CD4-positive, CD25-positive, alpha-beta regulatory T cell (primary cell): ENCODE results near the gene HOXD13. TPM values are rescaled to one million over a fixed set of nuclear protein-coding genes. Genes with fewer than 3 reads are reported as not detected.

ENCODE experiments used
- ATAC-seq, 2 donors: fragments of 150-1000 bp; cut with Tn5 transposase; one replicate each; pipeline ENCODE4 v1.10.0; 2021; ENCODE audit warnings: low read depth in 2 of 2, moderate number of reproducible peaks in 2 of 2, moderate library complexity in 1 of 2
- DNase-seq, 3 donors: peaks; one replicate each; pipeline versions ENCODE4 v3.0.0 to v3.0.0-alpha.2; 2012 to 2022; ENCODE audit warnings: mixed read lengths in 1 of 3
- H3K27ac ChIP-seq: one replicate; pipeline ENCODE4 v1.7.0; 2013; ENCODE audit warnings: mild to moderate bottlenecking, low read length; ENCODE audit not compliant: insufficient read depth, poor library complexity, severe bottlenecking
- H3K27me3 ChIP-seq: one replicate; pipeline ENCODE4 v1.7.0; 2013; ENCODE audit warnings: low read length; ENCODE audit not compliant: control insufficient read depth, insufficient read depth
- H3K36me3 ChIP-seq: one replicate; pipeline ENCODE4 v1.7.0; 2013; ENCODE audit warnings: mild to moderate bottlenecking, low read length, moderate library complexity; ENCODE audit not compliant: control insufficient read depth, insufficient read depth
- H3K4me1 ChIP-seq: 2 replicates; pipeline ENCODE4 v1.7.0; 2013; ENCODE audit warnings: mild to moderate bottlenecking, low read length; ENCODE audit not compliant: insufficient read depth, control insufficient read depth, poor library complexity, severe bottlenecking
- H3K4me3 ChIP-seq: one replicate; pipeline ENCODE4 v1.7.0; 2013; ENCODE audit warnings: low read depth, mild to moderate bottlenecking, low read length, moderate library complexity
- H3K9me3 ChIP-seq, 2 experiments: 1 replicate in 1 of 2; 2 replicates in 1 of 2; pipeline ENCODE4 v1.7.0; 2013; ENCODE audit warnings: low read length in 2 of 2, mild to moderate bottlenecking in 1 of 2, moderate library complexity in 1 of 2; ENCODE audit not compliant: control insufficient read depth in 2 of 2
- H3K27ac Mint-ChIP-seq, 3 donors: one replicate each; pipeline ENCODE4 v1.8.0; 2020 to 2022; ENCODE audit warnings: mild to moderate bottlenecking in 3 of 3, mixed read lengths in 3 of 3, moderate library complexity in 2 of 3
- H3K27me3 Mint-ChIP-seq: one replicate; pipeline ENCODE4 v1.8.0; 2022; ENCODE audit warnings: mild to moderate bottlenecking, mixed read lengths
- H3K36me3 Mint-ChIP-seq: one replicate; pipeline ENCODE4 v1.8.0; 2020; ENCODE audit warnings: mixed read lengths
- H3K4me1 Mint-ChIP-seq, 4 donors: one replicate each; pipeline ENCODE4 v1.8.0; 2020 to 2022; ENCODE audit warnings: mixed read lengths in 4 of 4, mild to moderate bottlenecking in 1 of 4
- H3K4me3 Mint-ChIP-seq, 4 donors: one replicate each; pipeline ENCODE4 v1.8.0; 2020 to 2022; ENCODE audit warnings: mild to moderate bottlenecking in 4 of 4, mixed read lengths in 4 of 4, moderate library complexity in 3 of 4
- H3K9me3 Mint-ChIP-seq, 7 donors: one replicate each; pipeline ENCODE4 v1.8.0; 2020 to 2022; ENCODE audit warnings: mixed read lengths in 7 of 7, mild to moderate bottlenecking in 3 of 7, moderate library complexity in 2 of 7
- polyA plus RNA-seq, 4 donors: library from polyadenylated mRNA; unstranded; fragments of 300-500 nt; fragmentation: Illumina TruSeq; gene quantifications; one replicate each; pipeline ENCODE4 v1.2.3, GENCODE V29; 2021
- total RNA-seq: library from RNA; stranded (reverse); gene quantifications from one replicate; pipeline ENCODE4 v1.2.3, GENCODE V29; 2022

HOXD13 gene
- total and polyA plus RNA-seq, 5 donors from 2014 or later: not detected

DNA sequence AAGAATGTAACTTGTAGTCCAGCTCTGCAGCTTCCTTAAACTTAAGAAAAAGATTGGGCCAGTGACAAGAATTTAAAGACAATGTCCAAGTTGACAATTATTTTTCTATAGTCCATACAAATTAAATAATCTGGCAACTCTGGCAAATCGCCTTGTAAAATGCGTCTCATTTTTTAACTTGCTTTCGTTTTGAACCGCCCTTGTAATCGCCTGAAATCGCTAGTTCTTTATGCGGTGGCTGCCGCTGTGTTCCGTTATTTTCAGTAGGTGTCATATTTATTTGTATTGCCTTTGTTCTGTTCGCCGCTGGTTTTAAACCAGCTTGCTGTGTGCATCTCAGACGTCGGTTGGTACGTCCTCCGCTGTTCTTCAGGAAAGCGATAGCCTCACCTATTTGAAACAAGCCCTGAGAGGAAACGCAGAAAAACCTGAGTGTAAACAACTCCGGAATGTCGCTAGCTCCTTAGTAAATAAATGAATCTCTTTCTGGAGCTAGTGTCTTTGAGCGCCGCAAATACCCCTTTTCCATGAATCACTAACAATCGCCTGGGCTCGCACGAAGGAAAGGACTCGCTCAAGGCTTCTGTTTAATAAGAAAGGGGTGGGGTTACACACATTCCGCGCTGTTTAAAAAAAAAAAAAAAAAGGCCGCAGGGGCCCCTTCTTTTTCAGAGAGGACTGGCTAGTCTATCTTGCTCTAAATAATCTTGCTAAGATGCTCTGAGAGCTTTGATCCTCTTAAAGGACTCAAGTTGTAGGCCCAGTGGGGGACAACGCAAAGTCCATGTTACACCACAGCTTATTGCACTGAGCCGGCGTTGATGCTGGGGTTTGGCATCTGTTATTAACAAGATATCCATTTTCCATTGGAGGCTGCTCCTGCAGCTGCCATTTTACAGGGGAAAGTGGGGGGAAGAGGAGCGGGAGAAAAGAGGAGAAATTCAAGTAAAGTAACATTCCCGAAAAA is 40.0 kb downstream of the HOXD13 start:
- DNase-seq (peak in 1 of 3 donors; percentile 39), ATAC-seq (no peak)
- Histone ChIP-seq H3K27me3 (peaks cover 59% of the 10 kb centered on the region), H3K9me3 (peaks cover 6 to 21% of the 10 kb centered on the region in 2 experiments), H3K27ac (no peak overlapping the region), H3K4me1 (peaks cover 55% of the 10 kb centered on the region), H3K4me3 (peak overlapping the region; percentile 60), H3K36me3 (no peaks in the 10 kb centered on the region)
- H3K9me3 Mint-ChIP-seq: peaks cover 0 to 25% (median 2%) of the 10 kb centered on the region in 7 donors
- H3K27me3 Mint-ChIP-seq: peaks cover 85% of the 10 kb centered on the region
- H3K4me1 Mint-ChIP-seq: peaks cover 5 to 59% (median 28%) of the 10 kb centered on the region in 4 donors
- peak overlapping the region; percentile 55 to 89 (median 85) for H3K4me3 Mint-ChIP-seq
- no peaks in the 10 kb centered on the region for H3K36me3 Mint-ChIP-seq
- H3K27ac Mint-ChIP-seq: peak overlapping the region in 2 of 3 donors; percentile 14 to 23

DNA sequence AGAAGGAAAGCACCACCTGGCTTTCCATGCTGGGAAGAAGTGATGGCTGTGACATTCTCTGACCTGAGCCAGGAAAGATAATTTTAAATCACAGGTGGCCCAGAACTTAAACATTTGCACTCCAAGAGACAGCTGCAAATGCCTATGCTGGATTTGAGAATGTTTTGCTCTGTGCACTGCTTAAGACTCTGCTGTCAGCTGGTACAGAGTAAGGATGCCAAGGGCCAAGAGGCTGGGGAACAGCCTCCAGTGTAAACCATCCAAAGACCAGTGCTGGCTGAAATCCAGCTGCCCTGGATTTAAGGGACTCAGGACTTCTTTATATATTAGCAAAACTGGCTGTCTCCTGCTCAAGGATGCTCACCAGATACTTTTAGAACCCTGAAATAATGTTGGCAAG is 40.9 kb downstream of the HOXD13 start:
- no peak for ATAC-seq
- Histone ChIP-seq H3K36me3 (no peaks in the 10 kb centered on the region), H3K27me3 (peaks cover 61% of the 10 kb centered on the region), H3K4me1 (peaks cover 55% of the 10 kb centered on the region), H3K4me3 (no peak overlapping the region), H3K27ac (no peak overlapping the region), H3K9me3 (peaks cover 9 to 21% of the 10 kb centered on the region in 2 experiments)
- peaks cover 85% of the 10 kb centered on the region for H3K27me3 Mint-ChIP-seq
- H3K9me3 Mint-ChIP-seq: peaks cover 0 to 29% (median 2%) of the 10 kb centered on the region in 7 donors
- peaks cover 5 to 50% (median 24%) of the 10 kb centered on the region in 4 donors for H3K4me1 Mint-ChIP-seq
- H3K27ac Mint-ChIP-seq: no peak overlapping the region
- peaks cover 3% of the 10 kb centered on the region for H3K36me3 Mint-ChIP-seq
- no peak for DNase-seq
- H3K4me3 Mint-ChIP-seq: peak overlapping the region in 1 of 4 donors; percentile 55

DNA sequence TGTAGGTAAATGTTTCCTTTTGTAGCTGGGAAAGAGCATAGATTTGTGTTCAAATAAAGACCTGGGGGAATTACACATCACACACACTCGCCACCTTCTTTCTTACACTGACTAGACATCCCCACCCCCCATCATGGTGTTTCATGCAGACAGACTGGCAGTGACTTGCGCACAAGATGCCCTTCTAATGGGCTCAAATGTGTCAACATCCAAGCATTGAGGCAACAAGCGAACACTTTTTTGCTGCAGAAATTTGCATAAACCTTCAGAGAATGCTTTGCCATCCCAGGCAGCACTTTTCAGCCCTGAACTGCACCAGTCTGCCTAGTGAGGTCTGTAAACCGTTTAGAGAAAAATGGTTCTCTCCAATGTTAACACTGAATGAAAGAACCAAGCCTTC is 41.5 kb downstream of the HOXD13 start:
- ATAC-seq: no peak
- peaks cover 64% of the 10 kb centered on the region for H3K27me3 ChIP-seq
- peaks cover 5 to 50% (median 23%) of the 10 kb centered on the region in 4 donors for H3K4me1 Mint-ChIP-seq

DNA sequence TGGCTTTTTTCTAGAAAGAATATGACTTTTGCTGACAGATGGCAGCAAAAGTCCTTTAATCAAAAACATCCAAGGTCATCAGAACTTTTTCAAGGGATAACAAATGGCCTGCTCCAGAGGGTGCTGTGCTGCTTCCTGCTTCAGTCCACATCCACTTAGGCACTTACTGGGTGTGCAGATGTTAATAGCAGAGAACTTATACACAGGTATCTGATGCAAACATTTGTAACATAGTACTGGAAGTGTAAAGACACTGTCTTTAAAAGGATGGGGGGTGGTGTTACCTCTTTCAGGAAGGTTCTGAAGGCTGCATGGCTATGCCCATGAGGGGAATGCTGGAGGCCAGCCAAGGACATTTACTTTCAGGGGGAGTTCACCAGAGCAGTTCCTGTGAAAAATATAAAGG is 42.5 kb downstream of the HOXD13 start:
- DNase-seq (no peak), ATAC-seq (no peak)
- H3K27ac ChIP-seq: no peak overlapping the region
- peak overlapping the region in 2 of 4 donors; percentile 46 to 60 for H3K4me3 Mint-ChIP-seq
- peaks cover 4% of the 10 kb centered on the region for H3K36me3 Mint-ChIP-seq
- H3K4me1 ChIP-seq: peaks cover 42% of the 10 kb centered on the region
- H3K4me3 ChIP-seq: no peak overlapping the region
- peaks cover 72% of the 10 kb centered on the region for H3K27me3 ChIP-seq
- no peak overlapping the region for H3K27ac Mint-ChIP-seq
- H3K9me3 ChIP-seq: peaks cover 9 to 29% of the 10 kb centered on the region in 2 experiments
- H3K27me3 Mint-ChIP-seq: peaks cover 92% of the 10 kb centered on the region
- H3K9me3 Mint-ChIP-seq: peaks cover 0 to 36% (median 5%) of the 10 kb centered on the region in 7 donors
- H3K4me1 Mint-ChIP-seq: peaks cover 5 to 52% (median 28%) of the 10 kb centered on the region in 4 donors
- no peaks in the 10 kb centered on the region for H3K36me3 ChIP-seq

More for the DNA sequence above, 41.5 kb downstream of the HOXD13 start:
- peak overlapping the region in 1 of 4 donors; percentile 0 for H3K4me3 Mint-ChIP-seq
- Histone ChIP-seq H3K4me1 (peaks cover 49% of the 10 kb centered on the region), H3K36me3 (no peaks in the 10 kb centered on the region), H3K9me3 (peaks cover 9 to 24% of the 10 kb centered on the region in 2 experiments), H3K27ac (no peak overlapping the region), H3K4me3 (no peak overlapping the region)
- peaks cover 85% of the 10 kb centered on the region for H3K27me3 Mint-ChIP-seq
- no peak overlapping the region for H3K27ac Mint-ChIP-seq
- peaks cover 0 to 32% (median 4%) of the 10 kb centered on the region in 7 donors for H3K9me3 Mint-ChIP-seq
- no peak for DNase-seq
- H3K36me3 Mint-ChIP-seq: peaks cover 4% of the 10 kb centered on the region

DNA sequence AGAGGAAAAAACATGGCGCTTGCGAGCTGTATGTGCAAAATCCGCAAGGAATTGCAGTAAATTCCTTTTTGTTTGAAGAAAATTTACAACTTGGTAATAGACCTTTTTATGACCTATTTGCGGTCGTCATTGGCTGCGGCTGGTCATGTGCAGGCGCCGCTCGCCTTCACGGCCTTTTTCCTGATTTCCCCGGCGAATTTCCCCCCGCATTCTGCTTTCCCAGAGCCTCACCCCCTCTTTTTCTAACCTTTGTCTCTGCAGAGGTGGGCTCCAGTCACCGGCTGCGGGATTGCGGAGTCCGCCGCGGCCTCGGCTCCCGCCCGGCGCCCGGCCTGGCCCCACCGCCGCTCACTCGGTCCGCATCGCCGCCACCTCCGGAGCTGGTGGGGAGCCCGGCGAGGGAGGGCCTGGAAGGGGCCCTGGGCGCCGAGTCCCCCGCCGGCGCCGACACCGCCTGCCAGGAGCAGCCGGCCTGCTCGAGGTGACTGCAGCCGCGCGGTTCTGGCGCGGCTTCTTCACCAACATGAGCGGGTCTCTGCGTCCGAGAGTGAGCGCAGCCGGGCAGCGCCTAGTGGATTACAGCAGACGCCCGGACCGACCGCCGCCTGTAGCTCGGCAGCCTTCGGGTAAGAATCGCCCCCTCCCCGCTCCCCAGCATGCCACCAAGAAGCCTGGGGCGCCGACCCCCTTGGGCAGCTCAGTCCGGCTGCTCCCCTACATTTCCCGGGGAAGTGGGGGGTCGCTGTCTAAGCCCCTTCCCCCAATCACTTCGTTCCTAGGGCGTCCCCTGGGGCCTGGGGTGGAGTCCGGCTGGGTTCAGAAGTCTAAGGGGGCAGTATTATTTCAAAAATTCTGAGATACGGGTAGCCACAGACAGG is 44.1 kb downstream of the HOXD13 start:
- Mint-ChIP-seq H3K36me3 (peaks cover 4% of the 10 kb centered on the region), H3K27ac (no peak overlapping the region)
- H3K27me3 ChIP-seq: peaks cover 71% of the 10 kb centered on the region

DNA sequence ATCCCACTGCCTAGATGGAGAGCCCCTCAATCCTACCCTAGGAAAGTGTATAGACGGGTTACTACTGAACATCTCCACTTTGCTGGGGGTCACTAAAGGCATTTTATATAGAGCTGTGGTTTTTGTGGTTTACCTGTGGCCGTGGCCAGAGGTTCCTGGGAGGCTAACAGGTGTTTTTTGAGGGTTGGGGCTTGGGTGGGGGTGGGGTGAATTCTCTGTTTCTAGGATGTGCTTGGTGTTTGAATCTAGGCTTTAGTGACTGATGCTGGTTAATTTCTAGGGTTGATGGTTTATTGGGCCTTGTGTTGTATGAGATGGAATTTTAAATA is 44.7 kb downstream of the HOXD13 start:
- Histone ChIP-seq H3K9me3 (peaks cover 8 to 29% of the 10 kb centered on the region in 2 experiments), H3K4me3 (no peak overlapping the region), H3K36me3 (no peaks in the 10 kb centered on the region), H3K27me3 (peaks cover 70% of the 10 kb centered on the region), H3K27ac (no peak overlapping the region), H3K4me1 (peaks cover 34% of the 10 kb centered on the region)
- ATAC-seq (no peak), DNase-seq (no peak)
- peaks cover 93% of the 10 kb centered on the region for H3K27me3 Mint-ChIP-seq
- H3K27ac Mint-ChIP-seq: no peak overlapping the region
- peaks cover 4% of the 10 kb centered on the region for H3K36me3 Mint-ChIP-seq
- H3K9me3 Mint-ChIP-seq: peaks cover 0 to 31% (median 5%) of the 10 kb centered on the region in 7 donors
- H3K4me3 Mint-ChIP-seq: no peak overlapping the region
- H3K4me1 Mint-ChIP-seq: peaks cover 4 to 43% (median 21%) of the 10 kb centered on the region in 4 donors

More for the DNA sequence above, 44.1 kb downstream of the HOXD13 start:
- Histone ChIP-seq H3K36me3 (no peaks in the 10 kb centered on the region), H3K27ac (no peak overlapping the region), H3K4me3 (no peak overlapping the region), H3K9me3 (peaks cover 8 to 29% of the 10 kb centered on the region in 2 experiments), H3K4me1 (peaks cover 39% of the 10 kb centered on the region)
- peak overlapping the region in 2 of 4 donors; percentile 50 to 70 for H3K4me3 Mint-ChIP-seq
- ATAC-seq (no peak), DNase-seq (no peak)
- peaks cover 5 to 48% (median 23%) of the 10 kb centered on the region in 4 donors for H3K4me1 Mint-ChIP-seq
- peaks cover 0 to 34% (median 5%) of the 10 kb centered on the region in 7 donors for H3K9me3 Mint-ChIP-seq
- peaks cover 95% of the 10 kb centered on the region for H3K27me3 Mint-ChIP-seq

DNA sequence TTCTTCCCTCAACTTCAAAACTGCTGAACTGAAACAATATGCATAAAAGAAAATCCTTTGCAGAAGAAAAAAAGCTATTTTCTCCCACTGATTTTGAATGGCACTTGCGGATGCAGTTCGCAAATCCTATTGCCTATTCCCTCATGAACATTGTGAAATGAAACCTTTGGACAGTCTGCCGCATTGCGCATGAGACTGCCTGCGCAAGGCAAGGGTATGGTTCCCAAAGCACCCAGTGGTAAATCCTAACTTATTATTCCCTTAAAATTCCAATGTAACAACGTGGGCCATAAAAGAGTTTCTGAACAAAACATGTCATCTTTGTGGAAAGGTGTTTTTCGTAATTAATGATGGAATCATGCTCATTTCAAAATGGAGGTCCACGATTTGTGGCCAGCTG is 45.4 kb downstream of the HOXD13 start:
- peaks cover 0 to 38% (median 20%) of the 10 kb centered on the region in 4 donors for H3K4me1 Mint-ChIP-seq
- peaks cover 70% of the 10 kb centered on the region for H3K27me3 ChIP-seq
- no peak overlapping the region for H3K27ac ChIP-seq
- peak overlapping the region in 1 of 4 donors; percentile 24 for H3K4me3 Mint-ChIP-seq
- H3K27ac Mint-ChIP-seq: peak overlapping the region in 1 of 3 donors; percentile 7
- H3K27me3 Mint-ChIP-seq: peaks cover 88% of the 10 kb centered on the region
- peaks cover 0 to 27% (median 5%) of the 10 kb centered on the region in 7 donors for H3K9me3 Mint-ChIP-seq
- peaks cover 4% of the 10 kb centered on the region for H3K36me3 Mint-ChIP-seq
- H3K4me3 ChIP-seq: no peak overlapping the region
- DNase-seq (no peak), ATAC-seq (no peak)
- H3K9me3 ChIP-seq: peaks cover 6 to 27% of the 10 kb centered on the region in 2 experiments
- no peaks in the 10 kb centered on the region for H3K36me3 ChIP-seq
- H3K4me1 ChIP-seq: peaks cover 28% of the 10 kb centered on the region
